Measurements from ENCODE around the gene ENKD1. TPM values are rescaled to one million over a fixed set of nuclear protein-coding genes. Genes with fewer than 3 reads are reported as not detected.

Gene ENKD1
- total and polyA plus RNA-seq, 2 of the 4 experiments (the other 2 are of a cell fraction): 2.9 to 6.3 TPM

DNA sequence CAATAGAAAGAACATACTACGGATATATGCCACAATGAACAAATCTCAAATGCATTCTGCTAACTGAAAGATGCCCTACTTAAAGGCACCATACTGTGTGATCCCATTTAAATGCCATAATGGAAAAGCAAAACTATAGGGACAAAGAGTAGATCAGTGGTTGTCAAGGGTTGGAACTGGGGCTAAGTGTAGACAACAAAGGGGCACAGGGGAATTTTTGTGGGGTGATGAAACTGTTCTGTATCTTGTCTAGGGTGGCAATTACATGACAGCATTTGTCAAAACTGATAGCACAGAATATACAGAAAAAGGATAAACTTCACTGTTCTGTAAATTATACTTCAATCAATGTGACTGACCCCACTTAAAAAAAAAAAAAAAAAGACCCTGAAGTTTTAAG, 34.9 kb upstream of the ENKD1 start:
- H3K4me3 ChIP-seq (ENCODE audit: insufficient read depth, low read depth, low read length): no peak overlapping the region
- WGBS, 2 experiments (ENCODE audit: extremely low coverage in 2 of 2, insufficient read length in 1 of 2): no CpG with 5 or more reads among the region's 1 CpG
- in situ Hi-C loops (cut with MboI; ENCODE audit: low sequenced_read_pairs): no loop called here
- H2BK20ac ChIP-seq (ENCODE audit: low read depth, low read length): no peak overlapping the region
- DNase-seq: no peak
- no peak overlapping the region for H3K56ac ChIP-seq (ENCODE audit: extremely low read depth, insufficient read depth, low read length)
- H3K27ac ChIP-seq (ENCODE audit: insufficient read depth, low read length): no peak overlapping the region
- no peak overlapping the region for H2BK15ac ChIP-seq (ENCODE audit: low read depth, low read length)
- H3K79me1 ChIP-seq (ENCODE audit: low read depth in 1 of 2, low read length in 2 of 2): peaks cover 9 to 49% of the 10 kb centered on the region in 2 experiments
- H2BK5ac ChIP-seq (ENCODE audit: low read depth, low read length, poor library complexity, severe bottlenecking): no peak overlapping the region
- no peak overlapping the region for H2AK5ac ChIP-seq (ENCODE audit: low read depth, low read length)
- H3K4me1 ChIP-seq (ENCODE audit: control insufficient read depth, insufficient read depth, low read length): no peaks in the 10 kb centered on the region
- H3K23ac ChIP-seq (ENCODE audit: low read depth, low read length): no peak overlapping the region
- H3K9me1 ChIP-seq (ENCODE audit: insufficient read depth, low read length): peaks cover 9% of the 10 kb centered on the region; the same call in 1 of the 2 replicates
- H2AFZ ChIP-seq (replicated peaks; ENCODE audit: low read length, poor library complexity): no peak overlapping the region
- no peak overlapping the region for H2AK9ac ChIP-seq (replicated peaks; ENCODE audit: low read depth, low read length, poor library complexity)
- POLR2A ChIA-PET (ENCODE audit: unreplicated experiment): no interaction called here
- no peak for ATAC-seq (ENCODE audit: low read depth)
- no peak overlapping the region for H3K4me2 ChIP-seq (ENCODE audit: low read depth, low read length)
- no TSS peak for BruUV-seq (replicated peaks)
- no peak overlapping the region for H4K91ac ChIP-seq (ENCODE audit: insufficient read depth, low read depth, low read length)
- H3K9ac ChIP-seq (ENCODE audit: low read depth, low read length): no peak overlapping the region
- H3K36me3 ChIP-seq (ENCODE audit: control insufficient read depth, insufficient read depth, low read length): no peaks in the 10 kb centered on the region
- H3K9me3 ChIP-seq (ENCODE audit: control insufficient read depth, insufficient read depth, low read length): no peaks in the 10 kb centered on the region
- H2BK120ac ChIP-seq (ENCODE audit: low read depth, low read length): no peak overlapping the region
- H3K14ac ChIP-seq (replicated peaks; ENCODE audit: low read depth, low read length): no peak overlapping the region
- H3K18ac ChIP-seq (ENCODE audit: low read depth, low read length): no peak overlapping the region
- no peaks in the 10 kb centered on the region for H3K27me3 ChIP-seq (ENCODE audit: control insufficient read depth, insufficient read depth, low read length)
- no peak overlapping the region for H3K4ac ChIP-seq (ENCODE audit: low read depth, low read length)
- no peak overlapping the region for H4K5ac ChIP-seq (ENCODE audit: low read depth, low read length)
- CTCF ChIA-PET: interaction anchor here (0.6 kb wide), 1 partner anchor 464 kb away, joined by 8 read pairs; no protein-coding TSS in a partner anchor
- dilution Hi-C loops (cut with HindIII; ENCODE audit: low sequenced_read_pairs, unreplicated experiment): no loop called here
- intact Hi-C loops (cut with micrococcal nuclease): no loop called here
- TF ChIP-seq CHD1 (IDR thresholded peaks at IDR 0.05; ENCODE audit: low read depth, low read length) (no peak), POLR2A (IDR thresholded peaks at IDR 0.05; ENCODE audit: low read depth, low read length) (no peak), RCOR1 (IDR thresholded peaks at IDR 0.05; ENCODE audit: insufficient replicate concordance, low read length) (no peak), RAD21 (IDR thresholded peaks at IDR 0.05; ENCODE audit: low read length) (no peak), MAFK (IDR thresholded peaks at IDR 0.05; ENCODE audit: low read depth, low read length) (no peak), MAZ (IDR thresholded peaks at IDR 0.05; ENCODE audit: borderline replicate concordance, low read depth, low read length) (no peak)
- TF ChIP-seq, protein P1, sequence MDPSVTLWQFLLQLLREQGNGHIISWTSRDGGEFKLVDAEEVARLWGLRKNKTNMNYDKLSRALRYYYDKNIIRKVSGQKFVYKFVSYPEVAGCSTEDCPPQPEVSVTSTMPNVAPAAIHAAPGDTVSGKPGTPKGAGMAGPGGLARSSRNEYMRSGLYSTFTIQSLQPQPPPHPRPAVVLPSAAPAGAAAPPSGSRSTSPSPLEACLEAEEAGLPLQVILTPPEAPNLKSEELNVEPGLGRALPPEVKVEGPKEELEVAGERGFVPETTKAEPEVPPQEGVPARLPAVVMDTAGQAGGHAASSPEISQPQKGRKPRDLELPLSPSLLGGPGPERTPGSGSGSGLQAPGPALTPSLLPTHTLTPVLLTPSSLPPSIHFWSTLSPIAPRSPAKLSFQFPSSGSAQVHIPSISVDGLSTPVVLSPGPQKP (IDR thresholded peaks at IDR 0.05; ENCODE audit: borderline replicate concordance, low read depth, low read length): no peak
- TF ChIP-seq, protein P2, sequence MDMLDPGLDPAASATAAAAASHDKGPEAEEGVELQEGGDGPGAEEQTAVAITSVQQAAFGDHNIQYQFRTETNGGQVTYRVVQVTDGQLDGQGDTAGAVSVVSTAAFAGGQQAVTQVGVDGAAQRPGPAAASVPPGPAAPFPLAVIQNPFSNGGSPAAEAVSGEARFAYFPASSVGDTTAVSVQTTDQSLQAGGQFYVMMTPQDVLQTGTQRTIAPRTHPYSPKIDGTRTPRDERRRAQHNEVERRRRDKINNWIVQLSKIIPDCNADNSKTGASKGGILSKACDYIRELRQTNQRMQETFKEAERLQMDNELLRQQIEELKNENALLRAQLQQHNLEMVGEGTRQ (IDR thresholded peaks at IDR 0.05; ENCODE audit: low read depth, low read length): no peak
- H4K20me1 ChIP-seq (ENCODE audit: insufficient read depth, low read length): peaks cover 16% of the 10 kb centered on the region; the same call in 1 of the 2 replicates
- no peak overlapping the region for H4K8ac ChIP-seq (ENCODE audit: low read depth in 2 of 2, low read length in 2 of 2)
